Activated CD4-positive, alpha-beta T cell treated with anti-CD3 and anti-CD28 coated beads, Interleukin-2, Interleukin-4, amounts not matched to agents 100 ng/mL and 50 ng/mL, durations not matched to agents 16 hours and 8 hours (primary cell): ENCODE results near the gene MPPED1.

Experiments
- DNase-seq: peaks from one replicate; pipeline ENCODE4 v3.0.0-alpha.2; 2020; ENCODE audit warnings: low spot score

MPPED1 gene

DNA sequence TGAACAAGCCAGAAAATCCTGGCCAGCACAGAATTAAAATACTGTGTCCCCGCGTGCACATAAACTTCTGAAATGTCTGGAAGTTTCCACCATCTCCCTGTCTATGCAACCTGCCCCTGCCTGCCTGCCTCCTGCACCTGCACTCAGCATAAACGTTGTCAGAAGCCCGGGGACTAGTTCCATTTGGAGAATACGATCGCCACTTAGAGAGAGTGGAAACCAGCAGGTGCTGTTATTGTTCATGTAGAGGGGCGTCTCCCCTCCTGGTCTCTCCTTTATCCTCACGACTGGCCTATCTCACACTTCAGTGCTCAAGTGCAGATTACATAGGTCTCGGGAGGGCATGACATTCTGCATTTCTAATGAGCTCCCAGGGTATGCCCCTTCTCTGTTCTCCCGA is 35.6 kb downstream of the MPPED1 start:
- no peak for DNase-seq

- DNase-seq = no peak
Measured at GRCh38 chr22:43448048-43448447, 36.2 kb downstream of the MPPED1 start.

DNA sequence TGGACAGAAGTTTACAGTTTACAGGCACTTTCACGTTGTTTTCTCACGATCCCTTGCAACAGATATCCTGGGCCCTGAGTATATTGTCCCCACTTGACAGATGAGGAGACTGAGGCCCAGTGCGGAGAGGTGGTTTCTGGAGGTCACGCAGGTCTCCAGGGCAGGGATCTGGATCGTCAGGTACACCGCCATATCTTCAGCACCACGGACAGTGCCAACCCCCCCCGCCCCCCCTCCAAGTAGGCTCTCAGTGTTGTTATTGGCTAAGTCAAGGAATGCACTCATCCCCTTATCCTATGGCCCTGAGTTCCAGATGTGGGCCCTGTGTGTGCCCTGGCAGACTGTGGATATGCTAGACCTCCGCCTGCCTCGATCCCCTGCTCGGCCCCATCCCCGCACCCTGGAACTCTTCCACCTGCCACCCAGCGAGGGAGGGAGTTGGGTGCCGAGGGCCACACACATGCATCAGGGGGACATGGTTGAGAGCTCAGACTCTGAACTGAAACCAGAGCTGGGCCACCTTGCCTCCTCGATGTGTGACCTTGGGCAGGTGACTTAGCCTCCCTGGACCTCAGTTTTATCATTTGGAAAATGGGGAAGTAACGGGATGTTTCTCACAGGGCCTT is 37.5 kb downstream of the MPPED1 start:
- no peak for DNase-seq

DNA sequence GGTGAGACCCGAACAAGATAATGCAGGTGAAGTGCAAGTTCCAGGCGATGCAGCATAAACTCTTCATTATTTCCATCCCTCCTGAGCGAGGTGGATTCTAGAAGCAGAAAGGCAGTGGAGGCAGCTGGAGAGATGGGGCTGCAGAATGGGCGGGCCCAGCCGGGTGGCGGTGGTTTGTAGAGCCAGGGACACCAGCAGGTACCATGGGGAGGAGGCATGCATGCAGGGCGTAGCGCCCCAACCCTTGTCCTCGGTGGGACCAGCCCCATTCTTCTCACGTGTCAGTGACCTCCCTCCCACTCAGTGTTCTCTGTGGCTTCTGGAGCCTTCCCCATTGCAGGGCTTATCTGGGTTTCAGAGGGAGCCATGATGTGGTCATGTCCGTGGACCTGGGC is 38.0 kb downstream of the MPPED1 start:
- DNase-seq = no peak

DNA sequence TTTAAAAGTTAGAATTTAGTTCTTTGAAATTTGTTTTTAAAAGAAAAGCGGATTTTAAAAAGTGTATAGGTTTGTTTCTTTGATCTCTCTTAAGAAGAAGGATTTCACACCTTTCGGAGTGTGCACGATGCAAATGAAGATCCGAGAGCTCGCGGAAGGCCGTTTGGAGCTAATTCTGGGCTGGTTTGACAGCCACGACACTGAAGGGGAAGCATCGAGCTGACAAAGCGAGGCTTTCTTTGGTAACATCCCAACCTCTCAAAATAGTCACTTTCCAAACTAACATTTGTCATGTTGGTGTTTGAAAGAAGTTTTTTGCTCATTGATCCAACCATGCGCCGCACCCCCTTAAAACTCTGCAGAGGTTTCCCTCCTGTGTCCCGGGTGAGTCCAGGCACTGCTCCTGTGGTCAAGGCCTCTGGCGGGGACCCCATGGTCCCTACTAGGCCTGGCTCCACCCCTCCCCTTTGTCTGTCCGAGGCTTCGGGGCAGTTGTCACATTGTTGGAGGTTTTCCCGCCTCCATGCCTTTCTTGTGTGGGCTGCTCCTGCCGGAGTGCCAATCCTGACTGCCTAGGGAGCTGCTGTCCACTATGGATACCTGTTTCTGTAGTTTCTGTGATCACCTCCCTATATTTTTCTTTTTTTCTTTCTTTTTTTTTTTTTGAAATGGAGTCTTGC is 39.7 kb downstream of the MPPED1 start:
- DNase-seq = no peak

DNA sequence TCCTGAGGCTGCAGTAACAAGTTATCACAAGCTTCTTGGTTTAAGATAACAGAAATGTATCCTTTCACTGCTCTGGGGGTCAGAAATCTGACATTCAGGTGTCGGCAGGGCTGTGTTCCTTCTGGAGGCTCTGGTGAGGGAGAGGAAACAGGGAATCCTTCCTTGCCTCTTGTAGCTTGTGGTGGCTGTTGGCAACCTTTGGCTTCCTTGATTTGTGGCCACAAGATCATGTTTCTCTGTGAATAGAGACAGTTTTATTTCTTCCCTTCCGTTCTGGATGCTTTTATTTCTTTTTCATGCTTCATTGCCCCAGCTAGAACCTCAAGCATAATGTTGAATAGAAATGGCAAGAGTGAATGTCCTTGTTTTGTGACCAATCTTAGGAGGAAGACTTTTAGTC is 44.0 kb downstream of the MPPED1 start:
- DNase-seq = no peak

- no peak for DNase-seq
Measured at GRCh38 chr22:43457002-43457401, 45.2 kb downstream of the MPPED1 start.

DNA sequence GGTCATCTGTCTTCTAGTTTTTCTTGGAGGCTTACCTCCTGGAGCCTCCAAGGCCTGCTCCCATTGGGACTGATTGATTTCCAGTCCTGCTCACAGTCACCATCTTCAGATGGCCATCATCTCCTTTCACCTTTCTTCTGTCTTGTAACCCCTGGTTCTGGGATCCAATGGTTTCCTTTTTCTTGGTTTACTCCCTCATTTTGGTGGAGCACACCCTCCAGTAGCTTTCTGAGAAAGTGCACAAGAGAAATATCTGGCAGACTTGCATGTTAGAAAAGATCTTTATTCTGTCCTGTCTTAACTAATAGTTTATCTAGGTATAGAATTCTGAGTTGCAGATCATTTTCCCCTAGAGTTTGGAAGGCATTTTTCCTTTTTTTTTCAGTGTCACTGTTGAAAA is 50.9 kb downstream of the MPPED1 start:
- no peak for DNase-seq

GRCh38 chr22:43464809-43465208 is 53.0 kb downstream of the MPPED1 start:
- no peak for DNase-seq

DNA sequence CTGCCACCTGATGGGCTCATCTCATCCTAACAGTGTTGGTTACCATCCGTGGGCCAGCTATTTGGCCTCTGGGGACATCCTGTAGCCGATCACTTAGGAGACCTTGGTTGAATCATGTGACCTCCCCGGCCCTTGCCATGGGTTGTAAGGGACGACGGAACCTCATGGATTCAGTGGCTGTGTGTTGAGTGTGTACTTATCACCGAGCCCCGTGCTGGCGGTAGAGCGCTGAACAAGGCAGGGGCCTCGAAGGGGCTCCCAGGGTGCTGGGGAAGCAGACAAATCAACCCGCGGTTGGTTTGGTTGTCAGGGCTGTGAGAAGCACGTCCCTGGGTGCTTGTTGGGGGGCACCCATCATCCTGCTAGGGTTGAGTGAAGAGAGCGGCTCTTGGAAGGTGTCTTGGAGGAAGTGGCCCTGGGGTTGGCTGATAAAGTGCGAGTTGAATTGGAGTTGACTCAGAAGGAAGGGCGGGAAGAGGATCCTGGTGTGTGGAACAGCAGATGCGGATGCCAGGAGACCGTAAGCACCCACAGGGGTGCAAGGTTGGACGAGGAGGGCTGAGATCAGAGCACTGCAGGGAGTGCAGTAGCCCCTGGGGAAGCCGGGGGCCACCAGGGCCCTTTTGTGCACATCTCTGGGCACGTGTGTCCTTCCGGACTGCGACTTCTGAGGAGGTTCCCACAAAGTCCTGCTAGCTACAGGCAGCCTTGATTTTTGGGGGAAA is 53.6 kb downstream of the MPPED1 start:
- DNase-seq = no peak

- DNase-seq = no peak
Measured at GRCh38 chr22:43466710-43467109, 54.9 kb downstream of the MPPED1 start.

- DNase-seq = no peak
Measured at GRCh38 chr22:43467216-43467940, 55.6 kb downstream of the MPPED1 start.

GRCh38 chr22:43470253-43470652 is 58.4 kb downstream of the MPPED1 start:
- no peak for DNase-seq

- DNase-seq = no peak
Measured at GRCh38 chr22:43470941-43471585, 59.2 kb downstream of the MPPED1 start.

GRCh38 chr22:43471606-43472135 is 59.9 kb downstream of the MPPED1 start:
- no peak for DNase-seq

DNA sequence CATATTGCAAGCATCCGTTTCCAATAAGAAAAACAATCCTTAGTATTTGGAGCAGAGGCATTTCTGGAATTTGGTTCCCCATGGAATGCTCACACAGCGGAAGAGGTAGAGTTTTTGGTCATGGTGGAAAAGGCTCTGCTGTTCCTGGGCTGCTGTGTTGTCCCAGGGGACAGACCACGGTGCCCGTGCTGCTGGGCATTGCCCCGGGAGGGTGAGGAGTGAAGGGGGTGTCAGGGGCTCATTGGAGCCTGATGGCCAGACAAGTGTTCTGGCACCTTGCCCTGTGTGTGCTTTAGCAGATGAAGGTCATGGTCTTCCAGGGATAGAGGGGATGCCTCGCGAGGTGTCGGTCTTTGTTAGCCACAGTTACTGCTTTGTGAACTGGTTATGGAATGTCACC is 61.2 kb downstream of the MPPED1 start:
- DNase-seq = no peak

- DNase-seq = no peak
Measured at GRCh38 chr22:43473441-43473840, 61.6 kb downstream of the MPPED1 start.

DNA sequence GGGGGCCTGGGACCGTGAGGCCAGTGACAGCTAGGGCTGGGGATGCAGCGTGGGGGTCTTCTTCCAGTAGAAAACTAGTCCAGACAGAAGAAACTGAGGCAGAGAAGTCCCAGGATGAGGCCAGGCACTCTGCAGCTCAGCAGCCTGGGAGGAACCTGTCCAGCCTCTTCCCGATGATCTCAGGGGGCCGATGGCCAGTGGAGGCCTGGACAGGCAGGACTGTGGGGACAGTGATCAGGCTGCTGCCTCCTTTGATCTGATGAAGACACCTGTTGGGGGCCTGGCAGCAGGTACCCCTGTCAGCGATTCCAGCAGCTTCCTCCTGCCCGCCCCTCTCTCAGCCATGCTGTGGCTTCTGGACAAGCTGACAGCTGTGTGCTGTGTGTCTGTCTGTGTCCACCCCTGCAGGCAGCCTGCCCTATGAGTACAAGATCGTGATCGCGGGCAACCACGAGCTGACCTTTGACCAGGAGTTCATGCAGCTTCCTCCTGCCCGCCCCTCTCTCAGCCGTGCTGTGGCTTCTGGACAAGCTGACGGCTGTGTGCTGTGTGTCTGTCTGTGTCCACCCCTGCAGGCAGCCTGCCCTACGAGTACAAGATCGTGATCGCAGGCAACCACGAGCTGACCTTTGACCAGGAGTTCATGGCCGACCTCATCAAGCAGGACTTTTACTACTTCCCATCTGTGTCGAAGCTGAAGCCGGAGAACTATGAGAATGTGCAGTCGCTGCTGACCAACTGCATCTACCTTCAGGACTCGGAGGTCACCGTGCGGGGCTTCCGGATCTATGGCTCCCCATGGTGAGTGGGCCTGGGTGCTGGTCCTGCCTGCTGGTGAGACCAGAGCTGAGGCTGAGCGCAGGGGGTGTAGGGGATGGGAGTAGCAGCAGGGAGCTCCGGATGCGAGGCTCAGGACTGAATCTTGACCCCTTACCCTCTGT is 62.6 kb downstream of the MPPED1 start:
- no peak for DNase-seq

- DNase-seq = no peak
Measured at GRCh38 chr22:43475549-43476076, 63.8 kb downstream of the MPPED1 start.

DNA sequence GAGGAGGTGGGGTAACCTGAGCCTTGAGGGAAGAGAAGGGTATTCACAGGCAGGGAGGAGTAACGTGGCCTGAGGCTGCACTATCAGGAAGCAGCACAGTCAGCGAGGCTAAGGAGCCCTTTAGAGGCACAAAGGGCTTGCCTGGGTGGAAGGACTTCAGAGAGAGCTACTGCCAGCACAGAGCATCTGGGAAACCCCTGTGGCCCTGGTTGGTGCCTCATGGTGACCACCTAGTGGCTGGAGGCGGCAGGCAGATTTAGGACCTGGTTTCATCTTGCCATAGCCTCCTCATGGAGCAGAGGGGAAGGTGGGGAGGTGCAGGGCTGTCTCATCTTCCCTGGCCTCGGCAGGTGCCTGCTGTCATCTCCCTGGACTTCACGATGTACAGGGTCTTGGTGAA is 64.5 kb downstream of the MPPED1 start:
- no peak for DNase-seq
